Heart right ventricle (tissue), 16 donors: ENCODE measurements around the gene DISC1. TPM values are rescaled to one million over a fixed set of nuclear protein-coding genes. Genes with fewer than 3 reads are reported as not detected.

Source experiments
- ATAC-seq, 8 donors: fragments of 200-7000 bp; cut with Tn5 transposase; one replicate each; pipeline ENCODE4 v1.9.1; 2020; ENCODE audit warnings: mild to moderate bottlenecking in 8 of 8, moderate library complexity in 8 of 8, moderate number of reproducible peaks in 1 of 8
- DNase-seq, 2 donors: peaks; one replicate each; pipeline ENCODE4 v3.0.0-alpha.2; 2020
- H3K27ac ChIP-seq, 10 donors: fragments of 200-600 bp; sonication (generic) in 2 of 10; one replicate each; pipeline versions ENCODE4 v1.5.0 to v1.8.0; 2020 to 2022; ENCODE audit warnings: mild to moderate bottlenecking in 3 of 10
- H3K27me3 ChIP-seq, 7 donors: fragments of 200-600 bp; one replicate each; pipeline ENCODE4 v1.8.0; 2021 to 2022; ENCODE audit warnings: mild to moderate bottlenecking in 2 of 7
- H3K36me3 ChIP-seq, 9 donors: fragments of 200-600 bp; sonication (generic) in 1 of 9; one replicate each; pipeline versions ENCODE4 v1.5.0 to v1.8.0; 2020 to 2022; ENCODE audit warnings: mild to moderate bottlenecking in 2 of 9
- H3K4me1 ChIP-seq, 9 donors: fragments of 200-600 bp; sonication (generic) in 1 of 9; one replicate each; pipeline versions ENCODE4 v1.5.0 to v1.8.0; 2020 to 2022; ENCODE audit warnings: mild to moderate bottlenecking in 4 of 9
- H3K4me3 ChIP-seq, 10 donors: fragments of 200-600 bp; sonication (generic) in 2 of 10; one replicate each; pipeline versions ENCODE4 v1.5.0 to v1.8.0; 2020 to 2022; ENCODE audit warnings: mild to moderate bottlenecking in 7 of 10, moderate library complexity in 2 of 10
- H3K9me3 ChIP-seq, 11 donors: fragments of 200-600 bp in 10 of 11; sonication (generic) in 2 of 11; one replicate each; pipeline versions ENCODE4 v1.5.0 to v1.8.0; 2013 to 2022; ENCODE audit warnings: mild to moderate bottlenecking in 2 of 11, control low read depth in 1 of 11, moderate library complexity in 1 of 11
- CTCF ChIP-seq, 9 donors: fragments of 200-600 bp; sonication (generic) in 2 of 9; IDR thresholded peaks; one replicate each; pipeline versions ENCODE4 v1.5.0 to v1.8.0; 2021 to 2022; ENCODE audit warnings: antibody characterized with exemption in 9 of 9, mild to moderate bottlenecking in 5 of 9, moderate library complexity in 1 of 9
- WGBS, 2 donors: extraction: QIAGEN DNeasy Blood & Tissue Kit; methylation state at CpG; one replicate each; pipeline ENCODE4 v1.1.7; 2013; ENCODE audit warnings: inconsistent platforms in 1 of 2; 5-methylcytosine and 5-hydroxymethylcytosine counted together
- intact Hi-C, 10 donors: fragments of 100-400 bp; cut with DNase I; formaldehyde crosslinking; loops; one replicate each; pipeline versions ENCODE4 v1.11.1 to v1.14.2; 2022
- polyA plus RNA-seq, 2 donors: library from polyadenylated mRNA; stranded (reverse); fragments of 200-250 nt; gene quantifications; one replicate each; pipeline ENCODE4 v1.2.3, GENCODE V29; 2013
- total RNA-seq, 10 donors: library from RNA; stranded (reverse); fragmentation: NEBNext Ultra II Directional in 3 of 10; extraction: Animal tissue kit (Norgen Biotek cat#: 25700) in 3 of 10; gene quantifications; one replicate each; pipeline versions ENCODE4 v1.2.1 to v1.2.4, GENCODE V29; 2021 to 2023
- donor health status: Arrhythmogenic right ventricular cardiomyopathy.
- donor health status: ischemic (EF 13 %, LVEDD 7.1; RV severe dilation, severe dysfunction).
- donor health status: healthy with polysubstance abuse.
- donor health status: DM: no; HTN: yes; CAD: no.
- donor health status: DM: no; HTN: no; CAD: no.
- donor health status: ischemic (EF 25% LVEDD 6.9; RV normal size, moderate dysfunction).
- donor health status: ischemic (EF 25% LVEDD 5.7; RV mildly dilated, moderate dysfunction).
- donor health status: healthy.
- donor health status: DM: yes; HTN: yes; CAD: no.
- donor health status: Ischemic cardiomyopathy.
- donor health status: ischemic (EF 35%, LVEDD 5.7; RV mildly dilated, moderate dysfunction).
- donor health status: nonischemic (EF 11% LVEDD 7.7; RV severe dilation, severe dysfunction).
- donor health status: DM: yes; HTN: yes; CAD: no.
- donor health status: PGD.
- donor health status: ischemic (EF 29% LVEDD 5.4; RV normal size, mild dysfunction).
- donor health status: nonischemic (EF 23%, LVEDD 6.1; RV moderate dilation, normal function).

Gene DISC1
- total and polyA plus RNA-seq, 12 donors = 1.4 to 6.4 (median 4.0) TPM

- Histone ChIP-seq H3K4me1 (peaks cover 2 to 33% (median 13%) of the 10 kb centered on the region in 9 donors), H3K27ac (peak overlapping the region in 1 of 10 donors; percentile 6), H3K9me3 (no peaks in the 10 kb centered on the region), H3K4me3 (no peak overlapping the region), H3K27me3 (no peaks in the 10 kb centered on the region), H3K36me3 (peaks cover 0 to 14% (median 0%) of the 10 kb centered on the region in 9 donors)
- intact Hi-C loops = loop anchor here in 7 of 10 donors (2.0 to 10.0 kb wide), 4 partner anchors 35 to 63 kb away; no protein-coding TSS in a partner anchor
- DNase-seq (no peak), ATAC-seq (peak in 3 of 8 donors; percentile 30 to 49 (median 46))
- no peak for TF ChIP-seq CTCF (IDR thresholded peaks at IDR 0.05)
- 54 to 59% methylated on average over 2 of the region's 2 CpGs for WGBS, 2 donors
These were observed 181.0 kb downstream of the DISC1 start for GRCh38 chr1:231807541-231807940.

- intact Hi-C loops = loop anchor here in 4 of 10 donors (5.0 to 10.0 kb wide), 3 partner anchors 36 to 63 kb away; no protein-coding TSS in a partner anchor
- Histone ChIP-seq H3K4me1 (peaks cover 2 to 33% (median 13%) of the 10 kb centered on the region in 9 donors), H3K27ac (peak overlapping the region in 1 of 10 donors; percentile 6), H3K27me3 (no peaks in the 10 kb centered on the region), H3K9me3 (no peaks in the 10 kb centered on the region), H3K4me3 (no peak overlapping the region), H3K36me3 (peaks cover 0 to 12% (median 0%) of the 10 kb centered on the region in 9 donors)
- ATAC-seq = no peak
- WGBS, 2 donors = 82 to 90% methylated on average over 3 of the region's 3 CpGs
- DNase-seq = no peak
- no peak for TF ChIP-seq CTCF (IDR thresholded peaks at IDR 0.05)
These were observed 181.5 kb downstream of the DISC1 start for GRCh38 chr1:231808116-231808515.

GRCh38 chr1:231808990-231809389, 182.4 kb downstream of the DISC1 start:
- Histone ChIP-seq H3K27me3 (no peaks in the 10 kb centered on the region), H3K27ac (no peak overlapping the region), H3K9me3 (no peaks in the 10 kb centered on the region), H3K4me3 (no peak overlapping the region), H3K4me1 (peaks cover 2 to 41% (median 16%) of the 10 kb centered on the region in 9 donors), H3K36me3 (peaks cover 0 to 19% (median 0%) of the 10 kb centered on the region in 9 donors)
- peak in 2 of 8 donors; percentile 10 to 32 for ATAC-seq
- TF ChIP-seq CTCF (IDR thresholded peaks at IDR 0.05) = no peak
- 39 to 71% methylated on average over 2 of the region's 2 CpGs for WGBS, 2 donors
- intact Hi-C loops = loop anchor here in 4 of 10 donors (5.0 to 10.0 kb wide), 3 partner anchors 37 to 64 kb away; no protein-coding TSS in a partner anchor
- DNase-seq = no peak

GRCh38 chr1:231810415-231810814, 183.8 kb downstream of the DISC1 start:
- Histone ChIP-seq H3K27me3 (no peaks in the 10 kb centered on the region), H3K36me3 (peaks cover 0 to 24% (median 0%) of the 10 kb centered on the region in 9 donors), H3K9me3 (no peaks in the 10 kb centered on the region), H3K4me1 (peaks cover 2 to 55% (median 17%) of the 10 kb centered on the region in 9 donors), H3K27ac (no peak overlapping the region), H3K4me3 (no peak overlapping the region)
- no peak for DNase-seq
- intact Hi-C loops = no loop called here
- 94% methylated on average over 6 of the region's 6 CpGs for WGBS, 2 donors
- ATAC-seq = no peak
- no peak for TF ChIP-seq CTCF (IDR thresholded peaks at IDR 0.05)
